GM21576 (cell line): ENCODE results near the gene CRMP1.
"Not testable (repeated sequence)": the region's sequence is repeated elsewhere in the genome, so short reads cannot be mapped to it uniquely, and the experiment has no call there.

Experiments used
- ATAC-seq: cut with Tn5 transposase; IDR thresholded peaks from one replicate; pipeline ENCODE4 v1.9.1; 2021; ENCODE audit warnings: mild to moderate bottlenecking, moderate library complexity; ENCODE audit not compliant: unreplicated experiment

CRMP1 gene

GRCh38 chr4:5825321-5826041, 67.4 kb downstream of the CRMP1 start:
- no peak for ATAC-seq

DNA sequence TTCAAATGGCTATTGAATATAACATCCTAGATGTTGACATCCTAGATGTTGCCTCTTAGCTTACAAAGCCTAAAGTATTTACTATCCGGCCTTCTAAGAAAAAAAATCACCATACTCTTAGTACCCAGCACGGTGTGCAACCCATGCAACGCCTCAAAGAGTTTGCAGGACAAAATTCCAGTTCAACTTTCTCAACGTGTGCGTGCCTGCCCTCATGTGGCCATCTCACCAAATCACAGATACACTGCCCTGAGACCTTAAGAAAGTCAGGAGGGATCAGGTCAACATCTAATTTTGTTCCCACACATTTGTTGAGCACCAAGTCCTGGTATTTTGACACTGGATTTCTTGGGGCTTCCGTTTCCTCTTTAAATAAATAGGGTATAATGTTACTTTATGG, 68.3 kb downstream of the CRMP1 start:
- no peak for ATAC-seq

DNA sequence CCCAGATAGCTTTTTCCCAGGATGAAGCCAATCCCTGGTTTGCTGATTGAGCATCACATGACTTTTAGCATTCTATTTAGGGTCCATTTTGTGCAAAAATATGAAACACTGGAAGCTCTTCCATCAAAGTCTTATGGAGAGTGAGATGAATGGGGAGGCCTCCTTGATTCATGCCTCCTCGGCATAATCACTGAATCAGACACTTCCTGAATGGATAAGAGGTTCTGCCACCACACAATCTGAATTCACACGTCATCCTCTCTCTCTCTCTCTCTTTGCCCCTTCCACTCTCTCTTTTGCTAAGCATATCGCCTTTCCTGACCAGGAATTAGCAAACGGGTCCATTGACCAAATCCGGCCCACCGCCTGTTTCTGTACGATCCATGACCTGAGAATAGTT, 68.7 kb downstream of the CRMP1 start:
- no peak for ATAC-seq

- no peak for ATAC-seq
These were observed 69.2 kb downstream of the CRMP1 start for GRCh38 chr4:5823542-5824211.

- ATAC-seq, result no peak
These were observed 70.3 kb downstream of the CRMP1 start for GRCh38 chr4:5822619-5823018.

DNA sequence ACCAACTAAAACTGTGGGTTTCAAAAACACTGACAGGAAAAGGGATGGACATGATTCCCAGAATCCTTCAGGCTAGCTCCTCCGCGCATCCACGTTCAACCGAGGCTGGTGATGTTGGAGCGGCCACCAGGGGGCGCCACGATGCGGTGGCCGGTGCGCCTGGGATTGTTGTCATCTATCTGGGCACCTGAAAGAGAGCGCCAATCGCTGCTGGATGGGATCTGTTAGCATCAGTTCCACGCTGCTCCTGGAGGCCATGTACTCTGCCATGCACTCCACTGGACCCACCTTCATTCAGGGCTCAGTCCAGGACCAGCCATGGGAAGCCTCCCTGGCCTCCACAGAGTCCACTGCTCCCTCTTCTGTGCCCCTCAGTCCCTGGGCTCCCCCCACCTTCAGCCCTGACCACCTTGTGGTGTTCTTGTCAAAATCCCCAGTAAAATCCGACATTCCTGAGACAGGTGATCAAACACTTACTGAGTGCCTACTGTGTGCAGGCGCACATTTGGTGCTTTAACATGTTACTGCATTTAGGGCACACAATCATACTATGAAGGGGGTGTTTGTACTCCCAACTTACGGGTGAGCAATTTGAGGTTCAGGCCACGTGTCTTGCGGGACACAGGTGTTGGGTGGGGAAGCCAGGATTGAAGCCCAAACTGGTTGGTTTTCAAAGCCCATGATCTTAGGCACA, 71.1 kb downstream of the CRMP1 start:
- ATAC-seq, result no peak

DNA sequence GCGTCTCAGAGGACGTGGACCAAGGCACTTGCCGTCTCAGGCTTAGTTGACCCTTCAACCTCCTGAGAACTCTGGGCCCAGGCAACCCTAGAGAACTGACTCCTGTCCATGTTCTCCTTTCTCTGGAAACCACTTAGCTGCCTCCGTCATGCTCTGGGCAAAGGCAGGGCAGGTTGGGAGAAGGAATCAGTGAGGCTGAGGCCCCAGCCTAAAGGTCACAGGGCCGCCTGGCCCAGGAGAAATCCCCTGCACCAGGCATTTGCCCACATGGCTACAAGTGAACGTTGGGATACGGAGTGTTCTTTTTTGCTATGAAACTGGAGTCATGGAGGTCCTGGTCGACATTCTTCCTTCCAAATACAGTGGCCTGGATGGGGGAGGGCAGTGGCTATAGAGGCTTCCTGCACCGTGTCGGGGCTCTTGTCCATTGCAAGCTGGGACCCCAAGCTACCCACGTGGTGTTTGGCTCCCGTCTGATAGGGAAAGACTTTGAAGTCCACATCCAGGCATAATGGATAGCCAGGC, 76.0 kb downstream of the CRMP1 start:
- ATAC-seq, result no peak

DNA sequence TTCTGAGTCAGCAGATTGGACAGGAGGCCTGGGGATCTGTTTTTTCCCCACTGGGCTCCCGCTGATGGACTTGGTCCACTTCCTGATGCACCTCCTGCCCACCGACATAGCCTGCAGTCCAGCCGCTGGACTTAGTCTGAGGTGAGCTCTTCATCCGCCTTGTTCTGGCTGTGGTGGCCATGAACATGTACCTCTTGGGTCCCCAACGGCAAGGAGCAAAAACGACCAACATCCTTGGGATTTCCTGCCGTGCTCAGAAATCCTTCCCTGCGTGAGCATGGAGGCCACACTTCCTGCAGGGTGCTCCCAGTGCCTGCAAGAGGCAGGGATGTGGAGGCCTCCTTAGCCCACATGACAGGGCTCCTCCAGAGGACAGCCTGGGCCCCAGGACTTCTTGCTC, 76.8 kb downstream of the CRMP1 start:
- ATAC-seq, result no peak

DNA sequence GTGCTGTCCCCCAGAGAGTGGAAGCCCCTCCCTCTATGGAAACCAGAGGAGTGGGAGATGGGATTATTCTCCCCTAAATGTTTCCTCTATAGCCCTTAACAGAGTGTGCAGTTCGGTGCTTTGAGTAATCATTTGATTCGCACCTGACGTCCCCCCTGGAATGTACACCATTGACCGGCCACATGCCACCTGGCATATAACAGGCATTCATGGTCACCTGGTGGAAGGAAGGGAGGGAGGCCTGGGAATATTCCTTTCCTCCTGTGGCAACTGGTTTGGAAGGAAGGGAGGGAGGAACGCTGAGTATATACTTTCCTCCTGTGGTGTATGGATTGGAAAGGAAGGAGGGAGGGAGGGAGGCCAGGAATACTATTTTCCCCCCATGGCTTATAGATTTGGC, 77.2 kb downstream of the CRMP1 start:
- no peak for ATAC-seq

DNA sequence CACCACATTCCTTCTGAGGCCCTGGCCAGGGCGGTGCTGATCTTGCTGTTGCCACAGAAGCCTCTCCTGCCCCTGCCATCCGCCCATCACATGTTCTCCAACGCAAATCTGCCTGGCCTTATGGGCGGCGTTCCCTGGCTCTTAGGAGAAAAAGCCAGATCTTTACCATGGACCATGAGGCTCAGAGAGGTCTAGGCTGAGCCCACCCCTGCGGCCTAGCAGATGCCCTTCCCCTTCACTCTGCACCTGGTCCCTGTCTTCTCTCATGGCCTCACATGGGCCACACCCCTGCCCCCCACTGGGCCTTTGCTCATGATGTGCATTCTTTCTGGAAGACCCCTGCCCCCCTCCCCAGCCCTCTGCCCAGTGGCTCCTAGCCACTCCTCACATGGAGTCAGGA, 78.5 kb downstream of the CRMP1 start:
- no peak for ATAC-seq

- ATAC-seq, result no peak
These were observed 79.0 kb downstream of the CRMP1 start for GRCh38 chr4:5813882-5814255.

GRCh38 chr4:5812506-5813229, 80.2 kb downstream of the CRMP1 start:
- peak; percentile 53 for ATAC-seq

- not testable (repeated sequence) for ATAC-seq
These were observed 80.8 kb downstream of the CRMP1 start for GRCh38 chr4:5812057-5812456.

GRCh38 chr4:5810770-5811430, 82.0 kb downstream of the CRMP1 start:
- no peak for ATAC-seq

DNA sequence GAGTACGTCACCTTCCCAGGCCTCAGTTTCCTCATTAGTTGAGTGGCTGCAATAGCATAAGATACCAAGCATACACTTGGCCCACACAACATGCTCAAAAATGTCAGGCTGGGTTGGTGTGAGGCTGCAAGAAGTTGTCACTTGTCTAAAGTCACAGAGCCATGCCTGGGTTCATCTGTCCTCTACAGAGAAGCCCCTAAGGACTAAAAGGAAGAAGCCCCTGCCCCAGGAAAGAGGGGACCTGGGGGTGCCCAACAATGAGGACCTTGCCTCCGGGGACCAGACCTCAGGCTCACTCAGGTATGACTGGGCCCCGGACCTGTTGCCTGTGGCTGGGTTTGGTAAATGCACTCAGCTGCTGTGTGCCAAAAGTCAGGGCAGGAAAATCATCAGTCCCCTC, 82.7 kb downstream of the CRMP1 start:
- no peak for ATAC-seq

- no peak for ATAC-seq
These were observed 83.6 kb downstream of the CRMP1 start for GRCh38 chr4:5809216-5809776.

DNA sequence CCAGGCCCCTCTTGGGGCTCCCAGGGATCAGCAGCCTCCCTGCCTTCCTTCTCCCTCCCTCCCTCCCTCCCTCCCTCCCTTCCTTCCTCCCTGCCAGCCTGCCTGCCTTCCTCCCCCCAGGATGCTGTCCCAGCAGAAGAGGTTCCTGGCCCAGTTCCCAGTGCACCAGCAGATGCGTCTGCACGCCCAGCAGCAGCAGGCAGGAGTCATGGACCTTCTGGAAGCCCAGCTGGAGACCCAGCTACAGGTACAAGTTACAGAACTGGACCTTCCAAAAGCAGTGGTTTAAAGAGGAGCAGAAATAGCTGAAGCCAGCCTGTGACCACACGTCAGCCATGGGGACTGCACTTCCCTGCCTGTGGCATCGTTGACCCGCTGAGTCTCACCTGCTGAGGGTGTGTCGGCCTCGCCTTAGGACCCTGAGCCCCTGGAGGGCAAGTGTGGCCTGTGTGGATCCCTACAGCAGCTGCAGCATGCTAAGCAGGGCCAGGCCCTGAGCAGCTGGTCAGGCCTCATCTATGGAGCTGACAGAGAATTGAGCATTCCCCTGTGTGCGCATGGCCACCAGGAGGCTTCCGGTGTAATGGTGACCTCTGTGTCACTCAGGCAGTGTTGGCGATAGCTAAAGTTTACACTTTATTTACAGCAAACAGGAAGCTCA, 84.7 kb downstream of the CRMP1 start:
- ATAC-seq, result no peak

DNA sequence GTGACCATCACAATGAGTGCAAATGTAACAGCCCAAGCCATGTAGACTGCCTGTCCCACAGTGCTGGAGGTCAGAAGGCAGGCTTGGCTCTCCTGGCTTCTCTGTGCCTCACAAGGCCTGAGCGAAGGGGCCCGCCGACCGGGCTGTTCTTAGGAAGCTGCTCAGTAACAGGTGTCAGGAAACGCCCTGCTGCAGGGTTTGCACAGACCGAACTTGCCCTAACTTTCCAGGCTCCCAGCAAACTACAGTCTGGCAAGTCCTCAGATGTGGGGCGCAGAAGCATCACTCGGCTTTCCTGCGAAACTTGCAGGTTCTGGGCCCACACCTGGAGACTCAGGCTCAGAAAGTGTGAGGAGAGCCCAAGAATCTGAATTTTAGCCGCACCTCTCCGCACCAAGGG, 87.6 kb downstream of the CRMP1 start:
- no peak for ATAC-seq

- ATAC-seq, result no peak
These were observed 88.2 kb downstream of the CRMP1 start for GRCh38 chr4:5804656-5805055.

DNA sequence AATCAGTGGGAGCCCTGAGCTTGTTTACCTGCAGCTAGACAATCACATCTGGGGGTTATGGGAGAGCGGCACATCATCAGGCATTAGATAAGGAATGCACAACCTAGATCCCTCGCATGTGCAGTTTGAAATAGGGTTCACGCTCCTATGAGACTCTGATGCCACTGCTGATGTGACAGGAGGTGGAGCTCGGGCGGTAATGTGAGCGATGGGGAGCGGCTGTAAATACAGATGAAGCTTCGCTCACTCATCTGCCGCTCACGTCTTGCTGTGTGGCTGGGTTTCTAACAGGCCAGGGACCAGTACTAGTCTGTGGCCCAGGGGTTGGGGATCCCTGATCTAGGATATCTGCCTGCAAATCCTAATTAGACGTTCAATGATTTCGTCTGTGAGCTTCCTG, 90.3 kb downstream of the CRMP1 start:
- no peak for ATAC-seq
